DMS153 (cell line): Measurements from ENCODE around the gene PSMD1.

Experiments used
- DNase-seq: peaks from one replicate; lab custom pipeline; 2025; lab: John Stamatoyannopoulos, UW

Gene PSMD1

GRCh38 chr2:231036131-231036530 lies 20.5 kb upstream of the PSMD1 start:
- DNase-seq = no peak

- DNase-seq = no peak
Measured at GRCh38 chr2:231036578-231037106, 20.0 kb upstream of the PSMD1 start.

- no peak for DNase-seq
Measured at GRCh38 chr2:231037202-231037730, 19.4 kb upstream of the PSMD1 start, which contains the start of gene C2orf72. Gene C2orf72 (plus strand): TSS chr2:231037523. CDS start chr2:231037566, 43 bp downstream.

- DNase-seq = no peak
Measured at GRCh38 chr2:231037731-231038482, 18.8 kb upstream of the PSMD1 start.

- no peak for DNase-seq
Measured at GRCh38 chr2:231038483-231039293, 18.0 kb upstream of the PSMD1 start.

DNA sequence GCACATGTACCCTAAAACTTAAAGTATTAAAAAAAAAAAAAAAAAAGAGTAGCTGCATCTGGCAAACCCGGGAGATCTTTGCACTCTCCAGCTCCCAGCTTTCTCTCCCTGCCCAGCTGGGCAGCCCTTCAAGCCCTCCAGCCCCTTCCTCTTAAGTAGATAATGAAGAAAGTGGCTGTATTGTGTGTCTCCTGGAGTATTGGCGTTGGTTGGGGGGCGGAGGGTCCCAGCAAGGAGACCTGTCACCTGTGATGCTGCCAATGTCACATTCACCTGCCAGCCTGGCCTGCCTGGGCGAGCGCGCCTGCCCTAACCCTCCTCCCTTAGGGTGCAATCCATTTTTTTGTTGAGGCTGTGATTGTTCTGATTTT lies 17.4 kb upstream of the PSMD1 start:
- DNase-seq = no peak

DNA sequence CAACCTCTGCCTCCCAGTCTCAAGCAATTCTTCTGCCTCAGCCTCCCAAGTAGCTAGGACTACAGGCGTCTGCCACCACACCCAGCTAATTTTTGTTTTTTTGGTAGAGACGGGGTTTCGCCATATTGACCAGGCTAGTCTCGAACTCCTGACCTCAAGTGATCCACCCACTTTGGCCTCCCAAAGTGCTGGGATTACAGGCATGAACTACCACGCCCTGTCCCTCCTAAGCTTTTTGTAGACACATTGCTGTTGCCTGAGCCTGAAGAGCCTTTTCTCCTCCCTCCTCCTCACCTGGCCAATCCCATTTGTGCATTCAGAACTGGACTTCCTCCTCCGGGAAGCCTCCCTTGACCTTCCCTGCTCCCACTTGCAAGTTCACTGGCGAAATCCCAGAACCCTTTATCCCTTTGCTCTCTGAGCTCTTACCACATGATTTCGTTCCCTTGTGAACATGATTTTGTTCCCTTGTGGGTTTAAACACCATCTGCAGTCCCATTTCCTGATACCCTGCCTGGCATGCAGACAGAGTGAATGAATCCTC lies 16.8 kb upstream of the PSMD1 start:
- no peak for DNase-seq

DNA sequence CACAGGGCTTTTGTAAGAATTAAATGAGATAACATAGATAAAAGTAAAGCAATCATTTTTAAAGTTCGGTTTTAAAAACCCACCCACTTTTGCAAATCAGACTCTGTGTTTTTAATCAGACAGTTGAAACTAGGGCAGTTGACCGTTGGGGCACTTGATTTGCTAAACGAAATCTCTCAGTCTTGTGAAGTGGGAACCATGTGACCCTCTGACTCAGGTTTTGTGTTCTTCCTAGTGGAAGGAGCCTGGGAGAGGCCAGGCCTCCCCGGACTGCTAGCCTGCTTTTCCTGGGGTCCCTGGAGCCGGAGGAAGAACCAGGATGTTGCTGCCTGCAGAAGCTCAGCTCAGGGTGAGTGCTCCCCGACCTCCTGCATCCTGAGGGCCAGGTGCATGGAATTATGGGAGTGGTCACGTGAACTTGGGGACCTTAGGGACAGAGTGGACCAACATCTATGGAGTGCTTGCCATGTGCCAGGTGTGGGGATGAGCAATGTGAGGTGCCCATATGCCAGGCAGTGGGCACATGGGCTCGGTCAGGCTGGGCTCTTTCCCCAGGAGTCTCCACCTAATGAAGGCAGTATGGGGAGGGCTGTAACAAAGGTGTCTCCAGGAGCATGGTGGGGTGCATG lies 15.5 kb upstream of the PSMD1 start:
- no peak for DNase-seq

DNA sequence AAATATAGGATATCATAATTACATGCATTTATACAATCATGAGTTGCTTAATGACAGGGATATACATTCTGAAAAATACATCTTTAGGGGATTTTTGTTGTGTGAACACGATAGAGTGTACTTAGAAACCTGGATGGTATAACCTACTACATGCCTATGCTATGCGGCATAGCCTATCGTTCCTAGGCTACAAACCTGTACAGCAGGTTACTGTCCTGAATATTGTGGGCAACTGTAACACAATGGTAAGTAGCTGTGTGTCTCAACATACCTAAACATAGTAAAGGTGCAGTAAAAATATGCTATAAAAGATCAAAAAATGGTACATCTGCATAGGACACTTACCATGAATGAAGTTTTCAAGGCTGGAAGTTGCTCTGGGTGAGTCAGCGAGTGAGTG lies 12.9 kb upstream of the PSMD1 start:
- no peak for DNase-seq

GRCh38 chr2:231046916-231047273 lies 9.8 kb upstream of the PSMD1 start:
- no peak for DNase-seq

- no peak for DNase-seq
Measured at GRCh38 chr2:231047274-231047922, 9.3 kb upstream of the PSMD1 start.

DNA sequence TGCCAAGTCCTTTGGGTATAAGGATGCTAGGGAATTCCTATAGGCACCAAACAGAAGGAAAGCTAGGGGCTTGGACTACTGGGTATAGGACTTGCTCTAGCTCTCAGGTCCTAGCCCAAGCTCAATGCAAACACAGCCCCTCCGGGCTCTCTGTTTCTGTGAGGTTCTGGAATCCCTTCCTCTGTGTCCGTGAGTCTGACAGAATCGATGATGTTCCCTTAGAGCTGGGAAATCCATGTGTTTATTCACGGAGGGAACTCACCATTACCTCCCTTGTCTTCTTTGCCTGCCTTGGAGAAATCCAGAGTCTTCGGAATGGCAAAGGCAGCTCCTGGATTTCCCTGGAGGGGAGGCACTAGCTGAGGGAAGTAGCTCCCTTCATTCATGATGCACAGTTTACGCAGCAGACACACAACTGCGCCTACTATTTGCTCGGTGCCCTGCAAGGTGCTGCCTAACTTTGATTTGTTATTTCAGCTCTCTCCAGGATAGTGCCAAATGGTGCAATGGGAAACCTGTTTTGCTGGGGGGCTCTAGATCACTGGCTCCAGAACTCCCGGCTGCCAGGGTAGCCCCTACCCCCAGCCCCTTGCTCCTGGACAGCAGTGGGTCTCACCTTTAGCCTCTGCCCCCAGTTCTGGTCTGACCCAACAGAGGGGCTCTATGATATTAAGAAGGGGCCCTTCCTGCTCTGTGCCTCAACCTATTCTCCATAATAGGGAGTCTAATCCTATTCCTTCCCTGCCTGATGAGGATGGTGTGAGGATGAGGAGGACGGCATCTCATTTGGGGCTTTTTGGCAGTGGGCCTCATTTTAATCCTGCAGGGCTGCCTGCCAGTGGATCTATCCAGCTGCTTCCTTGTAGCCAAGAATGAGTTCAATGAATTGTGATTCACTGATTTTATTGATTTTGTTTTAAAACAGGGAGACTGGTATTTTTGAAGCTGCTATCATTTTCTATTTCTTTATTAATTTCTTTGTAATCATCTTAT lies 8.4 kb upstream of the PSMD1 start:
- no peak for DNase-seq

- no peak for DNase-seq
Measured at GRCh38 chr2:231049286-231050017, 7.2 kb upstream of the PSMD1 start.

GRCh38 chr2:231050018-231050901 lies 6.4 kb upstream of the PSMD1 start:
- DNase-seq = no peak

GRCh38 chr2:231051116-231051515 lies 5.6 kb upstream of the PSMD1 start:
- DNase-seq = no peak

- DNase-seq = peak; percentile 60
Measured at GRCh38 chr2:231052494-231053451, 3.9 kb upstream of the PSMD1 start.

GRCh38 chr2:231053846-231054245 lies 2.8 kb upstream of the PSMD1 start:
- no peak for DNase-seq
